ENCODE measurements around the gene NMNAT2. TPM values are rescaled to one million over a fixed set of nuclear protein-coding genes. Genes with fewer than 3 reads are reported as not detected.

NMNAT2 gene
- total and polyA plus RNA-seq, 2 of the 8 experiments (the other 6 are each of a cell fraction or from before 2014, with no cell fraction given), result 6.5 to 20.9 TPM

DNA sequence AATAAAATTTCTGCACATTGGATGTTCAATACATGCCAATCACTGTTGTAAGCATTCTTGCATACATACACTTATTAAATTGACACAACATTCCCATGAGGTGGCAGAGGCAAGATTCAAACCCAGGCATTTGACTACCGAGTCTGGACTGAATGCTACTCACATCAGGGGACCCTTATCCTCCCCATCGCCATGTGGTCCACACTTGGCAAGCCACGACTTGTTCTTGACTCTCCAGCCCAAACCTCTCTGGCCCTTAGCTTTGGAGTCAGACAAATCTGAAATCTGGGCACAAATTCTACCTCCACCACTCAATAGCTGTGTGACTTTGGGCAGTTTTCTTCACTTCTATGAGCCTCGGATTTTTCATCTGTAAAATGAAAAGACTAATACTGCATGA is 57.1 kb downstream of the NMNAT2 start (continued):
- TF ChIP-seq, protein P1, sequence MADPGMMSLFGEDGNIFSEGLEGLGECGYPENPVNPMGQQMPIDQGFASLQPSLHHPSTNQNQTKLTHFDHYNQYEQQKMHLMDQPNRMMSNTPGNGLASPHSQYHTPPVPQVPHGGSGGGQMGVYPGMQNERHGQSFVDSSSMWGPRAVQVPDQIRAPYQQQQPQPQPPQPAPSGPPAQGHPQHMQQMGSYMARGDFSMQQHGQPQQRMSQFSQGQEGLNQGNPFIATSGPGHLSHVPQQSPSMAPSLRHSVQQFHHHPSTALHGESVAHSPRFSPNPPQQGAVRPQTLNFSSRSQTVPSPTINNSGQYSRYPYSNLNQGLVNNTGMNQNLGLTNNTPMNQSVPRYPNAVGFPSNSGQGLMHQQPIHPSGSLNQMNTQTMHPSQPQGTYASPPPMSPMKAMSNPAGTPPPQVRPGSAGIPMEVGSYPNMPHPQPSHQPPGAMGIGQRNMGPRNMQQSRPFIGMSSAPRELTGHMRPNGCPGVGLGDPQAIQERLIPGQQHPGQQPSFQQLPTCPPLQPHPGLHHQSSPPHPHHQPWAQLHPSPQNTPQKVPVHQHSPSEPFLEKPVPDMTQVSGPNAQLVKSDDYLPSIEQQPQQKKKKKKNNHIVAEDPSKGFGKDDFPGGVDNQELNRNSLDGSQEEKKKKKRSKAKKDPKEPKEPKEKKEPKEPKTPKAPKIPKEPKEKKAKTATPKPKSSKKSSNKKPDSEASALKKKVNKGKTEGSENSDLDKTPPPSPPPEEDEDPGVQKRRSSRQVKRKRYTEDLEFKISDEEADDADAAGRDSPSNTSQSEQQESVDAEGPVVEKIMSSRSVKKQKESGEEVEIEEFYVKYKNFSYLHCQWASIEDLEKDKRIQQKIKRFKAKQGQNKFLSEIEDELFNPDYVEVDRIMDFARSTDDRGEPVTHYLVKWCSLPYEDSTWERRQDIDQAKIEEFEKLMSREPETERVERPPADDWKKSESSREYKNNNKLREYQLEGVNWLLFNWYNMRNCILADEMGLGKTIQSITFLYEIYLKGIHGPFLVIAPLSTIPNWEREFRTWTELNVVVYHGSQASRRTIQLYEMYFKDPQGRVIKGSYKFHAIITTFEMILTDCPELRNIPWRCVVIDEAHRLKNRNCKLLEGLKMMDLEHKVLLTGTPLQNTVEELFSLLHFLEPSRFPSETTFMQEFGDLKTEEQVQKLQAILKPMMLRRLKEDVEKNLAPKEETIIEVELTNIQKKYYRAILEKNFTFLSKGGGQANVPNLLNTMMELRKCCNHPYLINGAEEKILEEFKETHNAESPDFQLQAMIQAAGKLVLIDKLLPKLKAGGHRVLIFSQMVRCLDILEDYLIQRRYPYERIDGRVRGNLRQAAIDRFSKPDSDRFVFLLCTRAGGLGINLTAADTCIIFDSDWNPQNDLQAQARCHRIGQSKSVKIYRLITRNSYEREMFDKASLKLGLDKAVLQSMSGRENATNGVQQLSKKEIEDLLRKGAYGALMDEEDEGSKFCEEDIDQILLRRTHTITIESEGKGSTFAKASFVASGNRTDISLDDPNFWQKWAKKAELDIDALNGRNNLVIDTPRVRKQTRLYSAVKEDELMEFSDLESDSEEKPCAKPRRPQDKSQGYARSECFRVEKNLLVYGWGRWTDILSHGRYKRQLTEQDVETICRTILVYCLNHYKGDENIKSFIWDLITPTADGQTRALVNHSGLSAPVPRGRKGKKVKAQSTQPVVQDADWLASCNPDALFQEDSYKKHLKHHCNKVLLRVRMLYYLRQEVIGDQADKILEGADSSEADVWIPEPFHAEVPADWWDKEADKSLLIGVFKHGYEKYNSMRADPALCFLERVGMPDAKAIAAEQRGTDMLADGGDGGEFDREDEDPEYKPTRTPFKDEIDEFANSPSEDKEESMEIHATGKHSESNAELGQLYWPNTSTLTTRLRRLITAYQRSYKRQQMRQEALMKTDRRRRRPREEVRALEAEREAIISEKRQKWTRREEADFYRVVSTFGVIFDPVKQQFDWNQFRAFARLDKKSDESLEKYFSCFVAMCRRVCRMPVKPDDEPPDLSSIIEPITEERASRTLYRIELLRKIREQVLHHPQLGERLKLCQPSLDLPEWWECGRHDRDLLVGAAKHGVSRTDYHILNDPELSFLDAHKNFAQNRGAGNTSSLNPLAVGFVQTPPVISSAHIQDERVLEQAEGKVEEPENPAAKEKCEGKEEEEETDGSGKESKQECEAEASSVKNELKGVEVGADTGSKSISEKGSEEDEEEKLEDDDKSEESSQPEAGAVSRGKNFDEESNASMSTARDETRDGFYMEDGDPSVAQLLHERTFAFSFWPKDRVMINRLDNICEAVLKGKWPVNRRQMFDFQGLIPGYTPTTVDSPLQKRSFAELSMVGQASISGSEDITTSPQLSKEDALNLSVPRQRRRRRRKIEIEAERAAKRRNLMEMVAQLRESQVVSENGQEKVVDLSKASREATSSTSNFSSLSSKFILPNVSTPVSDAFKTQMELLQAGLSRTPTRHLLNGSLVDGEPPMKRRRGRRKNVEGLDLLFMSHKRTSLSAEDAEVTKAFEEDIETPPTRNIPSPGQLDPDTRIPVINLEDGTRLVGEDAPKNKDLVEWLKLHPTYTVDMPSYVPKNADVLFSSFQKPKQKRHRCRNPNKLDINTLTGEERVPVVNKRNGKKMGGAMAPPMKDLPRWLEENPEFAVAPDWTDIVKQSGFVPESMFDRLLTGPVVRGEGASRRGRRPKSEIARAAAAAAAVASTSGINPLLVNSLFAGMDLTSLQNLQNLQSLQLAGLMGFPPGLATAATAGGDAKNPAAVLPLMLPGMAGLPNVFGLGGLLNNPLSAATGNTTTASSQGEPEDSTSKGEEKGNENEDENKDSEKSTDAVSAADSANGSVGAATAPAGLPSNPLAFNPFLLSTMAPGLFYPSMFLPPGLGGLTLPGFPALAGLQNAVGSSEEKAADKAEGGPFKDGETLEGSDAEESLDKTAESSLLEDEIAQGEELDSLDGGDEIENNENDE (IDR thresholded peaks at IDR 0.05; ENCODE audit: insufficient replicate concordance, low read length), result no peak
- no peak for TF ChIP-seq SIX5 (IDR thresholded peaks at IDR 0.05; ENCODE audit: low read depth, low read length)
- no peak for TF ChIP-seq GTF2F1 (IDR thresholded peaks at IDR 0.05; ENCODE audit: borderline replicate concordance, low read depth, low read length)
- TF ChIP-seq SP4 (IDR thresholded peaks at IDR 0.05; ENCODE audit: low read length), result no peak
- TF ChIP-seq KDM1A (IDR thresholded peaks at IDR 0.05; ENCODE audit: borderline replicate concordance, low read length), result no peak
- TF ChIP-seq ZNF274 (IDR thresholded peaks at IDR 0.05; ENCODE audit: borderline replicate concordance, extremely low read depth, low read length), result no peak
- no peak for TF ChIP-seq RXRA (IDR thresholded peaks at IDR 0.05; ENCODE audit: insufficient read depth, low read depth, low read length)
- TF ChIP-seq BCL11A (IDR thresholded peaks at IDR 0.05; ENCODE audit: low read depth in 2 of 2, low read length in 2 of 2), result no peak
- TF ChIP-seq TBP (IDR thresholded peaks at IDR 0.05; ENCODE audit: low read depth, low read length), result no peak
- no peak for TF ChIP-seq TAF1 (IDR thresholded peaks at IDR 0.05; ENCODE audit: low read depth, low read length)
- TF ChIP-seq, protein P2, sequence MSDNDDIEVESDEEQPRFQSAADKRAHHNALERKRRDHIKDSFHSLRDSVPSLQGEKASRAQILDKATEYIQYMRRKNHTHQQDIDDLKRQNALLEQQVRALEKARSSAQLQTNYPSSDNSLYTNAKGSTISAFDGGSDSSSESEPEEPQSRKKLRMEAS (IDR thresholded peaks at IDR 0.05), result no peak
- TF ChIP-seq CHD1 (IDR thresholded peaks at IDR 0.05; ENCODE audit: low read depth, low read length), result no peak
- no peak for TF ChIP-seq JUND (IDR thresholded peaks at IDR 0.05; ENCODE audit: low read length)
